ENCODE measurements around the gene MYO9A.
"Not testable (repeated sequence)": the region's sequence is repeated elsewhere in the genome, so short reads cannot be mapped to it uniquely, and the experiment has no call there.

MYO9A gene

DNA sequence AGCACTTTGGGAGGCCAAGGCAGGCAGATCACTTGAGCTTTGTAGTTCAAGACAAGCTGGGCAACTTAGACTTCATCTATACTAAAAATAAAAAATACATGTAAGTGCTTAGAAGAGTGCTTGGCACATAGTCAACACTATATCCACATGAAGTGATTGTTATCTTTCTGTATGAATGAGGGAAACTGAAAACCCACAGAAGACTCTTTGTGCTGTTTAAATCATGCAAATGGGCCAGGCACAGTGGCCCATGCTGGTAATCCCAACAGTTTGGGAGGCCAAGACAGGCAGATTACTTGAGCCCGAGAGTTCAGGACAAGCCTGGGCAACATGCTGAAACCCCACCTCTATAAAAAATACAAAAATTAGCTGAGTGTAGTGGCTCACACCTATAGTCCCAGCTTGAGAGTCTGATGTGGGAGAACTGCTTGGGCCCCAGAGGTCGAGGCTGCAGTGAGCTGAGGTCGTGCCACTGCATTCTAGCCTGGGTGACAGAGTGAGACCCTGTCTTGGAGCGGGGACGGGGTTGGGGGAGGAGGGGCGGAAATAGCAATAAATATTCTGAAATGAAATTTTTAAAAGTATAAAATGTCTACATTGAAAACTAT lies 177.9 kb downstream of the MYO9A start:
- no peak for DNase-seq

DNA sequence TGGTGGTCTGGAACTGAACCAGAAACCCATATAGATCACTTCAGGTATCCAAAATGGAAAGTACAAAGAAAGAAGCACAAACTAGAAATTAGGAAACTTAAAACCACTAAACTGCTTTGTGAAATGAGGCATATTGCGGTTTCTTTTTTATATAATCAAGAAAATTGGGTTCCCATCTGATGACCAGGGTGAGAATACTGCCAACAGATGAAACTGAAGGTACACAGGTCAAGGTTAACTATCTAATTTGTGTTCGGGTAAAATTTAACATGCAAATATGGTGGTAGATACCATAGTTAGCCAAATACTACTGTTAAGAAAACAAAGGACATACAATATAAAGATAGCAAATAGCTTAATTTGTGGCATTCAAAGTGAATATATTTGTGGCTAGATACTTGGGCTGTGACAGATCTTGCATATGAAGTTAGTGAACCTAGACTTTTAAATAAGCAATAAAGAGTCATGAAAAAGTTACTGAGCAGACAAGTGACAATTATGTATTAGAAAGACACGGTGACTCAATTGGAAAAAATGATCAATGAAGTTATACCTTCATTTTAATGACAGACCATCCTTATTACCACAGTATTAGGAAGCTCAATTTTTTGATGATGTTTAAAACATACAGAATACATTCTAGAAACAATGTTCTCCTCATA lies 180.2 kb downstream of the MYO9A start:
- no peak for DNase-seq

DNA sequence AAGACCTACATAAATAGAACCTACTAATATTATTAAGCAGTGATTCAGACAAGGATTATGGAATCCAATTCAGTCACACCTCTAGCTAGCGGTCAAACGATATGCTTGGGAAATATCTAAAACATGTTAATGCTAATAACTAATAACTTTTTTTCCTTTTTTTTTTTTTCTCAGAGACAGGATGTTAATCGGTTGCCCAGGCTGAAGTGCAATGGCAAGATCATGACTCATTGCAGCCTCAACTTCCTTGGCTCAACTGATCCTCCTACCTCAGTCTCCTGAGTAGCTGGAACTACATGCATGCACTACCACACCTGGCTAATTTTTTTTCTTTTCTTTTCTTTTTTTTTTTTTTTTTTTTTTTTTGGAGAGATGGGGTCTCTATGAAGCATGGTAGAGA lies 183.5 kb downstream of the MYO9A start:
- DNase-seq = no peak

GRCh38 chr15:71932689-71933088 lies 185.3 kb downstream of the MYO9A start:
- DNase-seq = no peak

GRCh38 chr15:71931261-71931660 lies 186.7 kb downstream of the MYO9A start:
- DNase-seq = no peak

DNA sequence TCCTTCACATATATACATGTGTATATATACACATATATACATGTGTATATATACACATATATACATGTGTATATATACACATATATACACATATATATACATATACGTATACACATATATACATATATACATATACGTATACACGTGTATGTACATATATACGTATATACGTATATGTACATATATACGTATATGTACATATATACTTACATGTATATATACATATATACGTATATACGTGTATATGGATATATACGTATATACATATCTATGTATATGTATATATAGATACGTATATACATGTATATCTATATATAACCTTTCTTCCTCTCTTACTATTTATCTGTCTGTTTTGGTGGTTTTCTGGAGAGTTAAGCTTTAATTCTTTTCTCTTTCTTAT lies 192.8 kb downstream of the MYO9A start:
- DNase-seq = no peak

DNA sequence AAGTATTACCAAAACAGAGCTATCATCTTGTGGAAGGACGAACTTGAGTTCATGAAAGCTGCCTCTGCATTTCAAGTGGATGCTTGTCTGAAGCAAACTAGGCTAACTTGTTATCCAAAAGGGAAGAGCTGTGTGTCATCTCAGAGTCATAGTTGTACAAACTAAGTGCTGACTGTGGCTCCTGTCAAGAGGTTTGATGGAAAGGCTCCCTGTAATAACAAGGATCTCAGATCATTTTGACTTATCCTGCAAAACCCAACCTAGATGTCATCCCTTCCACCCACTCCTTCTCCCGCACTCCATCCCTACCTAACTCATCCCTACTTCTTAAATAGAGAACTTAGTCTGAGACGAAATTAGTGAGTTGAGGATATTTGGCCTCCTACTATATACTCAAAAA lies 196.8 kb downstream of the MYO9A start:
- DNase-seq = no peak

GRCh38 chr15:71920573-71920972 lies 197.4 kb downstream of the MYO9A start:
- no peak for DNase-seq

- DNase-seq = no peak
Observed at GRCh38 chr15:71916834-71917233, 201.1 kb downstream of the MYO9A start.

DNA sequence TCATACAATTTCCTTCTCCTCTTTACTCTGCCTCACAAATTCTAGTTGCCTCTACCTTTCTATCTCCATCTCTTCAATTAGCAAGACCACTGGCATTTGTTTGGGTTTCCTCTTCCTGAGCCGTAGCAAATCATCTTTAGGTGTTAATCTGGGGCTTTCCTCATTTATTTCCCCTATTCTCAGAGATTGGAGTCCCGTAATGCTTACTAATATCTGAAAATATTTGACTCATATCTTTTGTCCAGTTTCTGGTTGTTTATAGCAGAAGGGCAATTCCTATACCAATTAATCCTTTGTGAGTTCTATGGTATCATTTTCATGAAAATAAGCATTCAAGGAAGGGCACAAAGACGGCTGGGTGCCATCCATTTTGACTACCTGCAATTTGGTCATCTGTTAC lies 203.9 kb downstream of the MYO9A start:
- no peak for DNase-seq

DNA sequence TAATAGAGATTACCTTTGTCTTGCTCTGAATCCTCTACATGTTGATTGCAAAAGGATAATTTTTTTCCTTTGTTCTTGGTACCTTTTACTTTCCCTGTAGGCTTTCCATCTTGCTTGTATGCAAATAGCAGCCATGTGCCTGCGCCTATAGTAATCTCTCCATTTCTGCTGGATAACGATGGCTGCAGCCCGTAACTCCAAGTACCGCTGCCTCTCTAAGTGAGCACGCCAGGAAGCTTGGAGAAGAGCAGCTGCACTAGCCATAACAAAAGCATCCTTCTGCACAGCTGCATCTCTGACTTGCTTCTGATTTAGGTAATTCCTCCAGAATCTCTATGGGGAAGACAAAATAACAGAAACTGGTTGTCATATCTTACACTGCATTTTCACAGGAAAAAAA lies 218.3 kb downstream of the MYO9A start:
- no peak for DNase-seq

DNA sequence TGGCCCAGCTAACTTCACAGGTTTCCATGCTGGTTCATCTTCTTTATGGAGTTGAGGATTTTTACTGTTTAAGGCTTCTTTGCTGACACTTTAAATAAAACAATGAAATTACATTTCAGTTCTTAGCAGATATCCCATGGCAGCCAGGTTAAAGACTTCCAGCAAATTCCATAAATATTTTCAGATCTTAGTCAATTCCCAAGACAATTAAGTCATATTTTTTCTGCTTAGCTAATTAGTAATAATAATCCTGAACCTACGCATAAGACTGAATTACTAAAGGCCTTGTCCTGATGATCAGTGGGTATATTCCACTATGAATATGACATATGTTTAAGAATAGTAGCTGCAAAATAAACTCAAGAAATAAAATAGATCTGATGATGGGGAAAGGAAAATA lies 224.3 kb downstream of the MYO9A start:
- no peak for DNase-seq

GRCh38 chr15:71892335-71892734 lies 225.6 kb downstream of the MYO9A start:
- no peak for DNase-seq

GRCh38 chr15:71891026-71891425 lies 226.9 kb downstream of the MYO9A start:
- DNase-seq = no peak

GRCh38 chr15:71889947-71890346 lies 228.0 kb downstream of the MYO9A start:
- no peak for DNase-seq

DNA sequence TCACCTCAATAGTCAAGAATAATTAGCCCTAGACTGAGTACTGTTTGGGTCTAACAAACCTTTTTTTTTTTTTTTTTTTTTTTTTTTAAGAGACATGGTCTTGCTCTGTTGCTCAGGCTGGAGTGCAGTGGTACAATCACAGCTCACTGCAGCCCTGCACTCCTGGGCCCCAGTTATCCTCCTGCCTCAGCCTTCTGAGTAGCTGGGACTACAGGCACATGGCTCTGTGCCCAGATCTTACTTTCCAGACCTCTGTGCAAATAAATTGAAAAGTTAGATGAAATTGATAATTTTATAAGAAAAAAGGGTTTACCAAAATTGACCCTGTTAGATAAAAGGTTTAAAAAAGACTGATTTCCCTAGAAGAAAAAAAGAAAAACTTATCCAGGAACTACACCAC lies 228.6 kb downstream of the MYO9A start:
- DNase-seq = no peak

DNA sequence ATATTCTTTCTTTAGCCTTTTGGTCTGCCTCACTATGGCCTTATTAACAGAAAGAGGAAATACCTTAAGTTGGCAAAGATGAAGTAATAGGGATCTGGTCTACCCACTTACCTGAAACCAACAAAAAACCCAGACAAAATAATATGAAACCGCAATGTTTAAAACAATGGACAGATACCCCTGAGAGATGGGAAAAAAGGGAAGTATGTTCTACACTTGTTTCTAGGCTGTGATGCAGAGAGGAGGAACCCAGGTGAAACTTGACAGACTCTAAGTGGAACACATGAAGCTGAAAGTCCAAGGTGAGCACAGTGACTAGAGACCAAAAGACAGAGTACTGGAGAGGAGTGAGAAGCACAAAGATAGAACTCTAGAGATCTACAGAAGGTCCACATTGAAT lies 229.2 kb downstream of the MYO9A start:
- DNase-seq = no peak

DNA sequence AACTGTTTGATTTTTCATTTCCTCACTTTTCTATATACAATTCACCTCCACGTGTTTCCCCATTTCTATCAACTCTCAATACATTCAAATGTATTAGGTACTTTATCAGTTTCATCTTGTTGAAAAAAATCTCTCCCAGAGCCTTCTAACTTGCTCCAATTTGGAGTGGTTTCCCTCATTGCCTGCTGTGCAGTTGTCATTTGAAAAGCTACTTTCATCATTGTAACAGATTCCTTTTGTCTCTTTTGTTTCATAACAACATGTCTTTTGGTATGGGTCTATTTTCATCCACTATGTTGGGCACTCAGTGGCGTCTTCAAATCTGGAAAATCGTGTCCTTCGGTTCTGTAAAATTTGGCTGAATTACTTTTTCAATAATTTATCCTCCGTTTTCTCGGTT lies 232.6 kb downstream of the MYO9A start:
- no peak for DNase-seq

DNA sequence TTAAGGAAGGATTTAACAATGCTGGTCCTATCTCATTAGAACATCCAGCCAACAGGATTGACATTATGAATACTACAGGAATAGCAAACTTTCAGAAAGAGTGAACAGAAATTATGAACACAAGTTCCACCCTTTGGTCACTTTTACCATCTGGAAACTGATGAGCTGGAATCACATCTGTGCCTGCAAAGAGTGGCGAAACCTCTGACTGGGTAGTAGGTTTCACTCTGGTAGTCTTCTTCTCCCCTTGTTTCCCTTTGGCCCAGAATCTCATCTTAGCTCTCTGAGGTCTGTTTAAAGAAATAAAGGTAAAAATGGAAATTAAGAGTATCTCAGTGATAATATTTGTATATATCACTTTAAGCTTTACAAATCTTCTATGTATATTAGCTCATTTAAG lies 234.5 kb downstream of the MYO9A start:
- no peak for DNase-seq

- DNase-seq = no peak
Observed at GRCh38 chr15:71880276-71880675, 237.7 kb downstream of the MYO9A start.

- DNase-seq = no peak
Observed at GRCh38 chr15:71874245-71874644, 243.7 kb downstream of the MYO9A start.

- DNase-seq = not testable (repeated sequence)
Observed at GRCh38 chr15:71858232-71858631, 259.7 kb downstream of the MYO9A start.

GRCh38 chr15:71853543-71853942 lies 264.4 kb downstream of the MYO9A start:
- DNase-seq = no peak

DNA sequence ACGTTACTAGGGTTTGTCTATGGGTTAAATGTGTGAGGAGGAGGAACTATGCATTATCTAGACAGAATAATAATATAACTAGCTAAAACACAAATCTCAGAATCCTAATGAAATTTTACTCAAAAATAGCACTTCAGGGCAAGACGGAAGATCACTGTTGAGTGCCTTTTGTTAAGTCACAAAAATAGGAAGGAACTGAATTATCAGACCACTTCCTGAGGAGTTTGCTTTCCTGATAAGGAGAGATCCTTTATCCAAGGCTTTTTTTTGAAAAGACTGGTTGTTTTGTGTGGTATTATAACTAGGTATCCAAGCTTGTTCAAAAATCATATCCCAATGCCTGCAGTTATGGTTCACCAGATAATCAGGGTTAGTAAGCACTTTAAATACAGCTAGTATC lies 273.0 kb downstream of the MYO9A start:
- no peak for DNase-seq

DNA sequence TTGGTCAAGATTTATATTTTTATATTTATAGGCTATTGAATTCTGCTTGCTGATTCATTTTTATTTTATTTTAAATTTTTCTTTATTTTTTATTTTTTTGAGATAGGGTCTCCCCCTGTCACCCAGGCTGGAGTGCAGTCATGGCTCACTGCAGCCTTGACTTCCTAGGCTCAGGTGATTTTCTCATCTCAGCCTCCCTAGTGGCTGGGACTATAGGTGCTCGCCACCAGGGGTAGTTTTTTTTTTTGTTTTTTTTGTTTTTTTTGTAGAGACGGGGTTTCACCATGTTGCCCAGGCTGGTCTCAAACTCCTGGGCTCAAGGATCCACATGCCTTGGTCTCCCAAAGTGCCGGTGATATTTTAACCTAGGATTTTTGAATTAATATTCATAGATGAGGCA lies 276.4 kb downstream of the MYO9A start:
- DNase-seq = no peak

Data from CD4-positive, alpha-beta T cell treated with Interleukin-15 for 1 hour (primary cell).